Gastroesophageal sphincter (tissue), 3 donors: ENCODE measurements around the gene PRXL2A.

Experiments used
- CTCF ChIP-seq, 4 experiments: fragments of 200-600 bp in 2 of 4; fragments of 450-650 bp in 2 of 4; sonication (generic) in 1 of 4; IDR thresholded peaks; one replicate each; pipeline ENCODE4 v1.5.1; 2017 to 2019; ENCODE audit warnings: antibody characterized with exemption in 4 of 4, mild to moderate bottlenecking in 2 of 4, moderate library complexity in 2 of 4
- EP300 ChIP-seq: sonication (generic); formaldehyde crosslinking; IDR thresholded peaks from one replicate; pipeline ENCODE4 v1.6.1; 2017; ENCODE audit warnings: antibody characterized with exemption, mild to moderate bottlenecking
- POLR2A ChIP-seq, 2 donors: fragments of 450-650 bp; IDR thresholded peaks; one replicate each; pipeline ENCODE4 v1.6.1; 2017; ENCODE audit warnings: antibody characterized with exemption in 2 of 2, mild to moderate bottlenecking in 2 of 2, moderate library complexity in 1 of 2
- POLR2AphosphoS5 ChIP-seq: sonication (generic); formaldehyde crosslinking; IDR thresholded peaks from one replicate; pipeline ENCODE4 v1.6.1; 2017; ENCODE audit warnings: antibody characterized with exemption

- no peak for TF ChIP-seq EP300
- no peak for TF ChIP-seq CTCF (IDR thresholded peaks at IDR 0.05)
- no peak for TF ChIP-seq POLR2AphosphoS5
- TF ChIP-seq POLR2A (IDR thresholded peaks at IDR 0.05), result no peak
Observed at GRCh38 chr10:80452640-80453039, 44.3 kb downstream of the PRXL2A start.
